ENCODE data around the gene FOXP1.

DNA sequence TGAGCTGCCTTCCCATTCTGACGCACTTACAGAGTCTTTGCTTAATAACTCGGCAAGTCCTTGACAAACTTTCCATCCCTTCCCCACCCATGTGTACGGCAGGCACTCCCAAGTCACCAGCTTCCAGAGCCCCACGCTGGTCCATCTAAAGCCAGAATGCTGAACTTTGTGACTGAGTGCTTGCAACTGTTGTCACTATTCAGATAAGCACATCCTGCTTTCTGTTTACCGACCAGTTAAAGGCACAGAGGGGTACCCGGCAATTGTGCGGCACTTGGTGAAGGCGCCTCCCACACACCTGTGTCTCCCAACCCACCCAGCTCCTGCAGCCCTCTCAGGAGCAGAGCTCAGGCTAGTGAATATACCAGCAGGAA lies 430.6 kb downstream of the FOXP1 start:
- TF ChIP-seq, protein P1, sequence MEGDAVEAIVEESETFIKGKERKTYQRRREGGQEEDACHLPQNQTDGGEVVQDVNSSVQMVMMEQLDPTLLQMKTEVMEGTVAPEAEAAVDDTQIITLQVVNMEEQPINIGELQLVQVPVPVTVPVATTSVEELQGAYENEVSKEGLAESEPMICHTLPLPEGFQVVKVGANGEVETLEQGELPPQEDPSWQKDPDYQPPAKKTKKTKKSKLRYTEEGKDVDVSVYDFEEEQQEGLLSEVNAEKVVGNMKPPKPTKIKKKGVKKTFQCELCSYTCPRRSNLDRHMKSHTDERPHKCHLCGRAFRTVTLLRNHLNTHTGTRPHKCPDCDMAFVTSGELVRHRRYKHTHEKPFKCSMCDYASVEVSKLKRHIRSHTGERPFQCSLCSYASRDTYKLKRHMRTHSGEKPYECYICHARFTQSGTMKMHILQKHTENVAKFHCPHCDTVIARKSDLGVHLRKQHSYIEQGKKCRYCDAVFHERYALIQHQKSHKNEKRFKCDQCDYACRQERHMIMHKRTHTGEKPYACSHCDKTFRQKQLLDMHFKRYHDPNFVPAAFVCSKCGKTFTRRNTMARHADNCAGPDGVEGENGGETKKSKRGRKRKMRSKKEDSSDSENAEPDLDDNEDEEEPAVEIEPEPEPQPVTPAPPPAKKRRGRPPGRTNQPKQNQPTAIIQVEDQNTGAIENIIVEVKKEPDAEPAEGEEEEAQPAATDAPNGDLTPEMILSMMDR (IDR thresholded peaks at IDR 0.05; ENCODE audit: poor library complexity) = no peak
- TF ChIP-seq EZH2phosphoT487 (IDR thresholded peaks at IDR 0.05; ENCODE audit: low read depth, severe bottlenecking, unreplicated experiment) = no peak
- no peak for TF ChIP-seq EZH2 (IDR thresholded peaks at IDR 0.05; ENCODE audit: borderline replicate concordance)
